K562 treated with DMSO at 1 percent for 4 hours (cell line): ENCODE data around the gene SEPTIN11. TPM values are rescaled to one million over a fixed set of nuclear protein-coding genes. Genes with fewer than 3 reads are reported as not detected.

Experiments used
- total RNA-seq: library from RNA; unstranded; fragments of 300-600 nt; gene quantifications from 2 replicates; pipeline ENCODE4 v1.2.3, GENCODE V29; 2022; ENCODE audit not compliant: insufficient read depth

Gene SEPTIN11
- total RNA-seq = 30.2 and 35.3 TPM in 2 replicates

GRCh38 chr4:76949276-76950051, at the start of gene SEPTIN11:
Gene SEPTIN11, plus strand, starts transcription at chr4:76949752. Its CDS starts 152 bp downstream, at chr4:76949904.

Other genes starting within 250 kb of the SEPTIN11 start
- gene SOWAHB, start 51.6 kb upstream of the SEPTIN11 start, total RNA-seq = not detected in 2 replicates
- 141 and 144 TPM in 2 replicates for gene CCNI, start 126.2 kb downstream of the SEPTIN11 start, total RNA-seq
- 4.1 and 7.6 TPM in 2 replicates for gene CCNG2, start 207.5 kb downstream of the SEPTIN11 start, total RNA-seq